Erythroblast (primary cell): ENCODE data around the gene RNF141.
A peak's percentile ranks its signal among the peaks of the same experiment; 100 is the strongest.

ENCODE experiments used
- DNase-seq, 2 experiments: peaks; one replicate each; lab custom pipeline; 2025; lab: John Stamatoyannopoulos, UW
- GATA1 ChIP-seq: IDR thresholded peaks from 2 replicates; pipeline ENCODE4 v1.6.1; 2011; ENCODE audit warnings: low read depth, mild to moderate bottlenecking, control low read depth, low read length, moderate library complexity
- POLR2A ChIP-seq: IDR thresholded peaks from 2 replicates; pipeline ENCODE4 v1.6.1; 2011; ENCODE audit warnings: mild to moderate bottlenecking, low read length

RNF141 gene

GRCh38 chr11:10522276-10522675, 18.7 kb downstream of the RNF141 start:
- TF ChIP-seq GATA1 (no peak), POLR2A (no peak)
- no peak for DNase-seq

GRCh38 chr11:10520562-10520961, 20.4 kb downstream of the RNF141 start:
- DNase-seq: no peak
- TF ChIP-seq POLR2A: no peak
- no peak for TF ChIP-seq GATA1

- TF ChIP-seq GATA1: no peak
- TF ChIP-seq POLR2A: no peak
Measured at GRCh38 chr11:10519630-10520029, 21.4 kb downstream of the RNF141 start.

GRCh38 chr11:10518891-10519290, 22.1 kb downstream of the RNF141 start:
- TF ChIP-seq POLR2A (no peak), GATA1 (no peak)
- DNase-seq: no peak

More at GRCh38 chr11:10519630-10520029, 21.4 kb downstream of the RNF141 start:
- DNase-seq: no peak

- DNase-seq: no peak
- TF ChIP-seq GATA1: no peak
- no peak for TF ChIP-seq POLR2A
Measured at GRCh38 chr11:10518123-10518522, 22.9 kb downstream of the RNF141 start.

GRCh38 chr11:10515418-10515817, 25.6 kb downstream of the RNF141 start:
- no peak for TF ChIP-seq POLR2A
- no peak for TF ChIP-seq GATA1
- DNase-seq: no peak

GRCh38 chr11:10514709-10515108, 26.3 kb downstream of the RNF141 start:
- DNase-seq: no peak
- TF ChIP-seq POLR2A (no peak), GATA1 (no peak)

GRCh38 chr11:10514202-10514601, 26.8 kb downstream of the RNF141 start:
- TF ChIP-seq GATA1 (no peak), POLR2A (no peak)
- DNase-seq: peak; percentile 8 to 22

GRCh38 chr11:10511181-10511621, 29.8 kb downstream of the RNF141 start:
- TF ChIP-seq POLR2A (no peak), GATA1 (no peak)
- DNase-seq: no peak

- no peak for TF ChIP-seq POLR2A
- no peak for TF ChIP-seq GATA1
- no peak for DNase-seq
Measured at GRCh38 chr11:10506008-10506370, 35.0 kb downstream of the RNF141 start.

GRCh38 chr11:10505278-10506007, 35.5 kb downstream of the RNF141 start:
- TF ChIP-seq POLR2A: no peak
- TF ChIP-seq GATA1: no peak
- no peak for DNase-seq

- TF ChIP-seq GATA1 (no peak), POLR2A (no peak)
Measured at GRCh38 chr11:10504490-10504889, 36.5 kb downstream of the RNF141 start.

GRCh38 chr11:10503777-10504480, 37.1 kb downstream of the RNF141 start:
- no peak for DNase-seq
- TF ChIP-seq GATA1 (no peak), POLR2A (no peak)

More at GRCh38 chr11:10504490-10504889, 36.5 kb downstream of the RNF141 start:
- no peak for DNase-seq

GRCh38 chr11:10503221-10503620, 37.8 kb downstream of the RNF141 start:
- DNase-seq: no peak
- TF ChIP-seq POLR2A: no peak
- no peak for TF ChIP-seq GATA1
